ENCODE measurements around the gene SAFB. TPM values are rescaled to one million over a fixed set of nuclear protein-coding genes. Genes with fewer than 3 reads are reported as not detected.

Gene SAFB
- total and polyA plus RNA-seq, 2 of the 13 experiments (the other 11 are each of a cell fraction or from before 2014, with no cell fraction given), result 21.0 to 28.4 TPM

- TF ChIP-seq AHDC1 (CRISPR knock-in tag; IDR thresholded peaks at IDR 0.05; ENCODE audit: borderline replicate concordance), result 0 out of 2 replicates have a peak, but pooled peaks have one; percentile 2
- no peak for TF ChIP-seq MLLT10 (CRISPR knock-in tag; IDR thresholded peaks at IDR 0.05)
- no peak for TF ChIP-seq SMAD9 (CRISPR knock-in tag; IDR thresholded peaks at IDR 0.05)
- 0 out of 2 replicates have a peak, but pooled peaks have one; percentile 29 for TF ChIP-seq ZNF263 (CRISPR knock-in tag; IDR thresholded peaks at IDR 0.05)
- peak; percentile 36; the same call in 1 of the 2 replicates for TF ChIP-seq ZNF777 (CRISPR knock-in tag; IDR thresholded peaks at IDR 0.05)
- TF ChIP-seq SNAI1 (CRISPR knock-in tag; IDR thresholded peaks at IDR 0.05; ENCODE audit: borderline replicate concordance), result no peak
- peak; percentile 46 for TF ChIP-seq AGO2 (optimal IDR thresholded peaks at IDR 0.05; ENCODE audit: low read depth, low read length)
- TF ChIP-seq ZNF607 (CRISPR knock-in tag; IDR thresholded peaks at IDR 0.05; ENCODE audit: borderline replicate concordance), result 0 out of 2 replicates have a peak, but pooled peaks have one; percentile 12
- no peak for TF ChIP-seq EP300 (IDR thresholded peaks at IDR 0.05; ENCODE audit: low read depth in 2 of 2, low read length in 2 of 2)
- 0 out of 2 replicates have a peak, but pooled peaks have one; percentile 7 for TF ChIP-seq EP300 (CRISPR knock-in tag; IDR thresholded peaks at IDR 0.05; ENCODE audit: borderline replicate concordance)
- TF ChIP-seq HNRNPL (IDR thresholded peaks at IDR 0.05; ENCODE audit: low read depth, low read length), result 0 out of 2 replicates have a peak, but pooled peaks have one; percentile 9
- TF ChIP-seq NCOR1 (IDR thresholded peaks at IDR 0.05; ENCODE audit: borderline replicate concordance, low read length), result no peak
- no peak for TF ChIP-seq ZNF3 (CRISPR knock-in tag; IDR thresholded peaks at IDR 0.05)
Observed at GRCh38 chr19:5679289-5680083, 56.6 kb downstream of the SAFB start (continued).
